Esophagus muscularis mucosa (tissue), 4 donors: ENCODE results near the gene LRRC47. TPM values are rescaled to one million over a fixed set of nuclear protein-coding genes. Genes with fewer than 3 reads are reported as not detected.

ENCODE experiments used
- DNase-seq: peaks from one replicate; pipeline ENCODE4 v3.0.0-alpha.2; 2017; ENCODE audit errors: extremely low spot score
- H3K27ac ChIP-seq, 4 donors: fragments of 200-600 bp; sonication (generic); replicated peaks in 1 of 4; 1 replicate in 3 of 4; 2 replicates in 1 of 4; pipeline ENCODE4 v1.5.1; 2016 to 2019; ENCODE audit warnings: mild to moderate bottlenecking in 1 of 4
- H3K27me3 ChIP-seq, 4 donors: fragments of 200-600 bp; sonication (generic); one replicate each; pipeline versions ENCODE4 v1.5.1 to v1.6.0; 2016 to 2019
- H3K36me3 ChIP-seq, 4 donors: fragments of 200-600 bp; sonication (generic); one replicate each; pipeline ENCODE4 v1.5.1; 2016 to 2019
- H3K4me1 ChIP-seq, 4 donors: fragments of 200-600 bp; sonication (generic); one replicate each; pipeline ENCODE4 v1.5.1; 2016 to 2019
- H3K4me3 ChIP-seq, 4 donors: fragments of 200-600 bp; sonication (generic); 1 replicate in 2 of 4; 2 replicates in 2 of 4; pipeline ENCODE4 v1.5.1; 2016 to 2019; ENCODE audit warnings: mild to moderate bottlenecking in 4 of 4, moderate library complexity in 1 of 4
- H3K9me3 ChIP-seq, 4 donors: fragments of 200-600 bp; sonication (generic); 1 replicate in 3 of 4; 2 replicates in 1 of 4; pipeline ENCODE4 v1.5.1; 2016 to 2019
- EP300 ChIP-seq: sonication (generic); formaldehyde crosslinking; IDR thresholded peaks from one replicate; pipeline ENCODE4 v1.6.1; 2017; ENCODE audit warnings: antibody characterized with exemption
- POLR2A ChIP-seq: fragments of 450-650 bp; IDR thresholded peaks from one replicate; pipeline ENCODE4 v1.6.1; 2017; ENCODE audit warnings: antibody characterized with exemption, moderate library complexity, mild to moderate bottlenecking, low read depth
- POLR2AphosphoS5 ChIP-seq, 2 donors: sonication (generic); formaldehyde crosslinking; IDR thresholded peaks; one replicate each; pipeline ENCODE4 v1.6.1; 2017; ENCODE audit warnings: antibody characterized with exemption in 2 of 2
- WGBS: methylation state at CpG from one replicate; pipeline ENCODE4 v1.1.5; 2018; 5-methylcytosine and 5-hydroxymethylcytosine counted together
- intact Hi-C: fragments of 100-400 bp; cut with DNase I; formaldehyde crosslinking; loops from one replicate; pipeline ENCODE4 v1.15.1; 2023
- total RNA-seq, 4 donors: library from RNA; depleted of rRNA; stranded (reverse); fragments of >200 nt; gene quantifications; one replicate each; pipeline versions ENCODE4 v1.1.0 to v1.2.1, GENCODE V29; 2016
- TF ChIP-seq, protein P1 (sequence below), 3 experiments: fragments of 200-600 bp in 2 of 3; fragments of 450-650 bp in 1 of 3; sonication (generic) in 2 of 3; IDR thresholded peaks; one replicate each; pipeline ENCODE4 v1.5.1; 2017 to 2019; ENCODE audit warnings: antibody characterized with exemption in 3 of 3, mild to moderate bottlenecking in 2 of 3, moderate library complexity in 1 of 3

Gene LRRC47
- total RNA-seq, 4 donors from 2014 or later, result 34.1 to 51.6 (median 44.1) TPM

DNA sequence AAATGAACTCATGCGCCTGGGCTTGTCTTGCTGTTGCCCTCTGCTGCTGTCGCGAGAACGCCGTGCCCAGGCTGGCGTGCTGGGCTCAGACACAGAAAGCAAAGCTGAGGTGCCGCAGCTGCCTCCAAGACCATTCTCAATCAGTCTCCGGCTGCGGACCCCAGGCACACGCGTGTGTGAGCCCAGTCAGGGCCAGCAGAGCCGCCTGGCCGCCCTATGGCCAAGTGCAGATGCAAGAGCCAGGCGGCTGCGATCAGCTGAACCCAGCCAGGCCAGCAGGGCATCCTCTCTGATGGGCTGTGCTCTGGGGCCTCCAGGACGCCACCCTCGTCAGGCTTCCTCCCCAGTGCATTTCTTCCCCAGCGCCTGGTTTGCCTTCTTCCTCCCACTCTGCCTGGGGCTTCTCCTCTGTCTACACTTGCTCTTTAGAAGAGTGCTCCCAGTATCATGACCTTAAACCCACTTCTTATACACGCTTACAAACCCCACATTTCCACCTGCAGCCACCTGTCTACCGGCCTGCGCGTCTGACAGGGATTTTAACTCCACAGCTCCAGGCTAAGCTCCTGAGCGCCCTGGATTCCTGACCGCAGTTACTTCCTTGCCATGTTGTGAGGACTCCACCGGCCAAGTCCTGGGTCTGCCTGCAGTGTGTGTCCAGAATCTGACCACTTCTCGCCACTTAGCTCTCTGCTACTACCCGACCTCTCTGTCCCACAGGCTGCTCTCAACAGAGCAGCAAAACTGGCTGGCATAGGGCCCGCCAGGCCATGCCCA lies 21.7 kb upstream of the LRRC47 start:
- no peak for DNase-seq
- H3K27ac ChIP-seq, result no peak overlapping the region
- no peaks in the 10 kb centered on the region for H3K9me3 ChIP-seq
- intact Hi-C loops, result no loop called here
- H3K4me3 ChIP-seq, result no peak overlapping the region
- H3K4me1 ChIP-seq, result no peaks in the 10 kb centered on the region
- TF ChIP-seq, protein P1, sequence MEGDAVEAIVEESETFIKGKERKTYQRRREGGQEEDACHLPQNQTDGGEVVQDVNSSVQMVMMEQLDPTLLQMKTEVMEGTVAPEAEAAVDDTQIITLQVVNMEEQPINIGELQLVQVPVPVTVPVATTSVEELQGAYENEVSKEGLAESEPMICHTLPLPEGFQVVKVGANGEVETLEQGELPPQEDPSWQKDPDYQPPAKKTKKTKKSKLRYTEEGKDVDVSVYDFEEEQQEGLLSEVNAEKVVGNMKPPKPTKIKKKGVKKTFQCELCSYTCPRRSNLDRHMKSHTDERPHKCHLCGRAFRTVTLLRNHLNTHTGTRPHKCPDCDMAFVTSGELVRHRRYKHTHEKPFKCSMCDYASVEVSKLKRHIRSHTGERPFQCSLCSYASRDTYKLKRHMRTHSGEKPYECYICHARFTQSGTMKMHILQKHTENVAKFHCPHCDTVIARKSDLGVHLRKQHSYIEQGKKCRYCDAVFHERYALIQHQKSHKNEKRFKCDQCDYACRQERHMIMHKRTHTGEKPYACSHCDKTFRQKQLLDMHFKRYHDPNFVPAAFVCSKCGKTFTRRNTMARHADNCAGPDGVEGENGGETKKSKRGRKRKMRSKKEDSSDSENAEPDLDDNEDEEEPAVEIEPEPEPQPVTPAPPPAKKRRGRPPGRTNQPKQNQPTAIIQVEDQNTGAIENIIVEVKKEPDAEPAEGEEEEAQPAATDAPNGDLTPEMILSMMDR (IDR thresholded peaks at IDR 0.05), result no peak
- TF ChIP-seq POLR2AphosphoS5 (IDR thresholded peaks at IDR 0.05), result no peak
- TF ChIP-seq POLR2A, result no peak
- no peak for TF ChIP-seq EP300
- peaks cover 45 to 98% (median 72%) of the 10 kb centered on the region in 4 donors for H3K36me3 ChIP-seq
- 91% methylated on average over 25 of the region's 28 CpGs for WGBS
- H3K27me3 ChIP-seq, result no peaks in the 10 kb centered on the region

DNA sequence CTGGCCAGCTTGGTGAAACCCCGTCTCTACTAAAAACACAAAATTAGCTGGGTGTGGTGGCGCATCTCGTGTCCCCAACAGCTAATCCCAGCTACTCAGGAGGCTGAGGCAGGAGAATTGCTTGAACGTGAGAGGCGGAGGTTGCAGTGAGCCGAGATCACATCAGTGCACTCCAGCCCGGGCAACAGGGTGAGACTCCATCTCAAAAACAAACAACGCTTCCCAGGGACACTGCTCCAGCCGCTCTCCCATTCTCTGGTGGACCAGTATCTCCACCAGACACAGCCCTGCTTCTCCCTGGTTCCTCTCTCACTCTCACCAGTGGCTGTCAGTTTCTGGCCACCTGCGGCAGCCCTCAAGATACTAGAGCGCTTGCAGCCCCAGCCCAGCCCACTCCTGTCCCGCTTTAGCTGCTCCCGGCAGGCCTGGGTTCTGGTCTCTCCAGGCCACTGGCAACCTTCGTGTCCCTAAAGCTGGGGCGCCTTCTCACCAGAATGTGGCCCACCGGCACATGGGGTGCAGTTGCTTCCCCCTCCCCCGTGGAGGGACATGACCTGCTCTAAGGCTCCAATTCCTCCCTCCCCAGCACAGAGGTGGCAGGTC lies 20.9 kb upstream of the LRRC47 start:
- no peak for TF ChIP-seq POLR2A
- Histone ChIP-seq H3K27me3 (no peaks in the 10 kb centered on the region), H3K9me3 (no peaks in the 10 kb centered on the region), H3K4me3 (no peak overlapping the region), H3K36me3 (peaks cover 37 to 91% (median 65%) of the 10 kb centered on the region in 4 donors), H3K27ac (no peak overlapping the region), H3K4me1 (no peaks in the 10 kb centered on the region)
- no peak for DNase-seq
- intact Hi-C loops, result no loop called here
- WGBS, result 95% methylated on average over 16 of the region's 17 CpGs

DNA sequence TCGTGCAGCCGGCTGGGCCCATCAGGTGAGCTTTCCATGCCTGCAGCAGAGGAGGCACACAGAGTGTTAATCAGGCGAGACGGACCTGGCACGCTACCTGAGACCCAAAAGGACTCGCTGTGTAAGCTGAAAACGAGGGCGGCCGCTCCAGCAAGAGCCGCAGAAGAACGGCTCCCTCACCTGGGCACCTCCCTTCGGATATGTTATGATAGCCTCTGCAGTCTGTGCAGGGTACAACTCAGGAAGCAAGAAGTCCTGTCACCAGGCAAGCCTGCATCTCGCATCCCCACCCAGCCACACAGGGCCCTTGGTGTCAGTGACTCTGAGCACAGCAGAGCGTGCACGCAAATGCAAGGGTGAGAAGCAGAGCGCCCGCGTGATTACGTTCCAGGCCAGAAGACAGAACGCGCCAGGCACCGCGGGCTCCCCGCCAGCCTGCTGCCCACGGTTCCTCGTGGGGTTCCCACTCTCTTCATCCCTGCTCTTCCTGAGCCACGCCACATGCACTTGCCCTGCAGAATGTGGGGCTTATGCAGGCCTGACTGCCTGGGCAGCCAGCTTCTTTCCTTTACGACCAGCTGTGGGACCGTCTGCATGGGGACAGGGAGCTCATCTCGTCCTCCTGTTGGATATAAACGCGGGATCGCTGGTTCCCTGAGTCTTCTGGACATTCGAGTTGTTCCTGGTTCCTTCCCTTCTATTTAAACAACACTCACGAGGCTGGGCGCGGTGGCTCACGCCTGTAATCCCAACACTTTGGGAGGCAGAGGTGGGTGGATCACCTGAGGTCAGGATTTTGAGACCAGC lies 20.2 kb upstream of the LRRC47 start:
- TF ChIP-seq POLR2AphosphoS5 (IDR thresholded peaks at IDR 0.05), result no peak
- TF ChIP-seq POLR2A, result no peak
- TF ChIP-seq, protein P1 (IDR thresholded peaks at IDR 0.05), result no peak
- TF ChIP-seq EP300, result no peak
- Histone ChIP-seq H3K4me3 (no peak overlapping the region), H3K36me3 (peaks cover 31 to 84% (median 58%) of the 10 kb centered on the region in 4 donors), H3K9me3 (no peaks in the 10 kb centered on the region), H3K4me1 (no peaks in the 10 kb centered on the region), H3K27ac (no peak overlapping the region), H3K27me3 (no peaks in the 10 kb centered on the region)
- intact Hi-C loops, result no loop called here
- no peak for DNase-seq
- 92% methylated on average over 38 of the region's 38 CpGs for WGBS

DNA sequence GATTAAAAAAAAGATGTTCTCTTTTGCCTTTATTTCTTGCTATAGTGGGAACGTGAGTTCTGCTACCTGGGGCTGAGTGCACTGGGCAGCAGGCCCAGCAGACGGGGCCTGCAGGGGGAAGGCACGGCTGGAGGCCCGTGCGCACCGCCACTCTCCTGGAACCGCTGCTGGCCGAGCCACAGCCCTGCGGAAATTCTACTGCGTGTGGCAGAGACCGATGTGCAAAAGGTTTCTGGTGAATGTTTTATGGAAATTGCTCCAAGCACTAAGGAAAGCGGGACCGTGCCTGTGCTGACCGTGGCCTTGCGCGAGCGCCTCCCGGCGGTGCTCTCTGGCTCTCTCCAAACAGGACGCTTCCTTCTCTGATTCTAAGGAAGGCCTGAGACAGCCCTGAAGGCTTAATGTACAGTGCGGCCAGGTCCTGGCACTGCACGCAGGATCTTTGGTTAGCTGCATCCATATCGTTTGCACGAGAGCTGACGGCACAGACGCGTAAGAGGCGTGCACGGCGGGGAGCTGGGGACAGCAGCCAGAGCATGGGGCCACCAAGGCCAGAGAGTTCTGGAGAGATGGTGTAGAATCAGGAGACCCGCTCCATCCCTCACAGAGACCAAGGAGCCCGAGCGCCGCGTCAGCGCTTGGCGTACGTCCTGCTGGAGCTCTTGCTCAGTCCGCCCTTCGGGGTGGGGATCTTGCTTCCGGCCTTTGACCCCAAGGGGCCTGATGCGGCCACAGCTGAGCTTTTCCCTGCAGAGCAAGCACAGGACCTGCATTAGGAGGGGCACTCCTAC lies 18.7 kb upstream of the LRRC47 start:
- Histone ChIP-seq H3K36me3 (peaks cover 16 to 68% (median 43%) of the 10 kb centered on the region in 4 donors), H3K27ac (no peak overlapping the region), H3K4me1 (no peaks in the 10 kb centered on the region), H3K4me3 (no peak overlapping the region), H3K27me3 (no peaks in the 10 kb centered on the region), H3K9me3 (no peaks in the 10 kb centered on the region)
- intact Hi-C loops, result no loop called here
- TF ChIP-seq POLR2A, result no peak
- no peak for TF ChIP-seq POLR2AphosphoS5 (IDR thresholded peaks at IDR 0.05)
- TF ChIP-seq, protein P1 (IDR thresholded peaks at IDR 0.05), result no peak
- no peak for TF ChIP-seq EP300
- 93% methylated on average over 33 of the region's 42 CpGs for WGBS
- no peak for DNase-seq
